Stimulated activated CD8-positive, alpha-beta memory T cell treated with anti-CD3 and anti-CD28 coated beads, Interleukin-2, amount 100 ng/mL, for 1 hour (primary cell): ENCODE data around the gene PIGV.
"Not testable (repeated sequence)": the region's sequence is repeated elsewhere in the genome, so short reads cannot be mapped to it uniquely, and the experiment has no call there.

Experiments used
- DNase-seq, 2 donors: peaks; one replicate each; pipeline ENCODE4 v3.0.0-alpha.2; 2020; ENCODE audit warnings: low read depth in 2 of 2

PIGV gene

GRCh38 chr1:26792924-26793323 is 5.2 kb downstream of the PIGV start:
- no peak for DNase-seq

GRCh38 chr1:26794391-26794790 is 6.6 kb downstream of the PIGV start:
- DNase-seq: no peak

- DNase-seq: no peak
Observed at GRCh38 chr1:26797627-26798026, 9.9 kb downstream of the PIGV start.

- DNase-seq: no peak
Observed at GRCh38 chr1:26799479-26800142, 11.9 kb downstream of the PIGV start.

GRCh38 chr1:26803932-26804331 is 16.2 kb downstream of the PIGV start:
- DNase-seq: not testable (repeated sequence)

- peak in 1 of 2 donors; percentile 57 for DNase-seq
Observed at GRCh38 chr1:26810105-26810504, 22.4 kb downstream of the PIGV start.

- DNase-seq: no peak
Observed at GRCh38 chr1:26811057-26811456, 23.3 kb downstream of the PIGV start.

- DNase-seq: no peak
Observed at GRCh38 chr1:26811708-26812107, 24.0 kb downstream of the PIGV start.

- no peak for DNase-seq
Observed at GRCh38 chr1:26814377-26814776, 26.6 kb downstream of the PIGV start.

GRCh38 chr1:26814893-26815292 is 27.1 kb downstream of the PIGV start:
- no peak for DNase-seq

- DNase-seq: no peak
Observed at GRCh38 chr1:26820784-26821269, 33.1 kb downstream of the PIGV start.

GRCh38 chr1:26822737-26823395 is 35.1 kb downstream of the PIGV start:
- no peak for DNase-seq

- DNase-seq: no peak
Observed at GRCh38 chr1:26824731-26825130, 37.0 kb downstream of the PIGV start.

- peak; percentile 42 to 48 for DNase-seq
Observed at GRCh38 chr1:26826261-26827105, 38.7 kb downstream of the PIGV start, which contains the start of gene ZDHHC18. ZDHHC18 (plus strand) TSS chr1:26826688; CDS start chr1:26826805, 117 bp downstream.

- no peak for DNase-seq
Observed at GRCh38 chr1:26827106-26827604, 39.4 kb downstream of the PIGV start.

- no peak for DNase-seq
Observed at GRCh38 chr1:26827663-26828062, 39.9 kb downstream of the PIGV start.

- no peak for DNase-seq
Observed at GRCh38 chr1:26828411-26828991, 40.8 kb downstream of the PIGV start.

- DNase-seq: no peak
Observed at GRCh38 chr1:26829184-26829911, 41.6 kb downstream of the PIGV start.

GRCh38 chr1:26831059-26831458 is 43.3 kb downstream of the PIGV start:
- DNase-seq: no peak

- DNase-seq: no peak
Observed at GRCh38 chr1:26831546-26832248, 43.9 kb downstream of the PIGV start.
